Naive B cell (primary cell): ENCODE measurements around the gene DPP7. TPM values are rescaled to one million over a fixed set of nuclear protein-coding genes. Genes with fewer than 3 reads are reported as not detected.

ENCODE experiments used
- ATAC-seq, 2 donors: fragments of 150-1000 bp; cut with Tn5 transposase; 2 replicates each; pipeline ENCODE4 v1.10.0; 2021; ENCODE audit warnings: low read depth in 2 of 2, mild to moderate bottlenecking in 2 of 2, moderate library complexity in 2 of 2
- DNase-seq: peaks from one replicate; pipeline ENCODE4 v3.0.0; 2022
- H3K27ac Mint-ChIP-seq, 6 donors: one replicate each; pipeline ENCODE4 v1.8.0; 2020 to 2022; ENCODE audit warnings: mild to moderate bottlenecking in 6 of 6, mixed read lengths in 6 of 6, moderate library complexity in 5 of 6, inconsistent platforms in 2 of 6
- H3K27me3 Mint-ChIP-seq, 3 donors: one replicate each; pipeline ENCODE4 v1.8.0; 2021 to 2022; ENCODE audit warnings: mixed read lengths in 3 of 3, mild to moderate bottlenecking in 1 of 3
- H3K36me3 Mint-ChIP-seq, 2 donors: one replicate each; pipeline ENCODE4 v1.8.0; 2020 to 2022; ENCODE audit warnings: mixed read lengths in 2 of 2, inconsistent platforms in 1 of 2, mild to moderate bottlenecking in 1 of 2
- H3K4me1 Mint-ChIP-seq, 3 donors: one replicate each; pipeline ENCODE4 v1.8.0; 2020 to 2022; ENCODE audit warnings: mixed read lengths in 3 of 3, inconsistent platforms in 1 of 3, mild to moderate bottlenecking in 1 of 3, moderate library complexity in 1 of 3
- H3K4me3 Mint-ChIP-seq, 8 donors: one replicate each; pipeline ENCODE4 v1.8.0; 2020 to 2022; ENCODE audit warnings: mild to moderate bottlenecking in 8 of 8, mixed read lengths in 8 of 8, moderate library complexity in 8 of 8, inconsistent platforms in 2 of 8
- H3K9me3 Mint-ChIP-seq, 7 donors: one replicate each; pipeline ENCODE4 v1.8.0; 2020 to 2022; ENCODE audit warnings: mixed read lengths in 7 of 7, mild to moderate bottlenecking in 5 of 7, inconsistent platforms in 2 of 7, moderate library complexity in 1 of 7
- polyA plus RNA-seq, 6 donors: library from polyadenylated mRNA; unstranded; fragments of 300-500 nt; fragmentation: Illumina TruSeq; gene quantifications; one replicate each; pipeline ENCODE4 v1.2.3, GENCODE V29; 2021; ENCODE audit warnings: low read depth in 6 of 6

DPP7 gene
- 100 to 1,000 TPM in 4 of 6 donors, 10 to 100 TPM in 2; 71.5 to 142 (median 102) TPM for polyA plus RNA-seq

DNA sequence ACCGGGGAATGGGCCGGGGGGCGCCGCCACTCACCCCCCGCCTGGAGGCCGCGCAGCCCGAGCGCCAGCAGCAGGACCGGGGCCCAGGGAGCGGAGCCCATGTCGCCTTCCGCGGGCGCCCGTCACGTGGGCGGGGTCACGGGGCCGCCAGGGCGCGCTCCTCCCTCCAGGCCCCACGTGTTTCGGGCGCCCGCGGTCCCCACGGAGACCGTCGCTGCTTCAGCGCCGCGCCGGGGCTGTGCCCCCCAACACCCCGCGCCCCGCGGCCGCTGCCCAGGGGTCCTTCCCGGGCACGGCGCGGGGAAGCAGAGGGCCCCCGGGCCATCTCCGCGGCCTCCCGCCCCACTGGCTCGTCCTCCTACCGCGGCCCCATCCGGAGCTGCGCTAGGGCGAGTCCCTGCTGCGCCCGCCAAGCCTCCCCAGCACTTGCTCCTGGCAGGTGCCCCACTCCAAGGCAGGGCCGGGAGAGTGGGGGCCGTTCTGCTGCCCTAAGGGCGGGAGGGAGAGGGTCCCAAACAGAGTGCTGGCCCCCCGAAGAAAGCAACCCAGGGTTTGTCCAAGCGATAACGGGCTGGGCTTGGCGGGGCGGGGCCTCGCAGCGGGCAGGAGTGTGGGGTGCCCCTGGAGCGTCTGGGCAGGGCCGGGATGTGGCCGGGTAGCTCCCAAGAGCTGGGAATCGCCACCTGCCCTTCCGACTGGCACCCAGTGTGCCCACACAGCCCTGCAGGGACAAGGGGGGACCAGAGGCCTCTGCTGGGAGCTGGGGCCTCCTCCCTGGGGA lies at the start of gene DPP7:
TSS of gene DPP7 (minus strand) at position 121 of the 781 bp plus-strand sequence. CDS start at position 101, 20 bp downstream.
- H3K27ac Mint-ChIP-seq: peak within 1 kb of the TSS in 4 of 6 donors; percentile 33 to 93 (median 64)
- ATAC-seq (peak; percentile 92 to 93), DNase-seq (peak; percentile 83)
- peaks cover 7 to 15% (median 11%) of the 10 kb centered on the region in 3 donors for H3K4me1 Mint-ChIP-seq
- H3K27me3 Mint-ChIP-seq: no peaks in the 10 kb centered on the region
- H3K36me3 Mint-ChIP-seq: peaks cover 0 to 8% of the 10 kb centered on the region in 2 donors
- H3K9me3 Mint-ChIP-seq: no peaks in the 10 kb centered on the region
- H3K4me3 Mint-ChIP-seq: peak within 1 kb of the TSS; percentile 62 to 89 (median 74)

DNA sequence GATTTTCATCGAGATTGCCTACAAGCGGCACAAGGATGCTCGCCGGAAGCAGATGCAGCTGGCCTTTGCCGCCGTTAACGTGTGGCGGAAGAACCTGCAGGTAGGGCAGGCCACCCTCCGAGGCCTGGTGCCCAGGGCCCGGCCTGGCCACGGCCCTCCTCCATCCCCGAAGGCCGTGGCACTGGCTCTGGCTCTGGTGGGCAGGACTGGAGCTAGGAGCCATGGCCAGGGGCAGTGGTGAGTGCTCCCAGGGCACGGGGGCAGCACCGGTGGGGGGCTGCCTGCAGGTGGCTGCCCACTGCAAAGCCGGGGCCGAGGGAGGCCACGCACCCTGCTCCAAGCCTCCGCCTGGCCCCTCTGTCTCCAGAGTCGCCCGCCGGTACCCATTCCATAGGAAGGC lies 49.3 kb upstream of the DPP7 start:
- ATAC-seq: no peak
- H3K27me3 Mint-ChIP-seq: peaks cover 12 to 66% (median 59%) of the 10 kb centered on the region in 3 donors
- H3K27ac Mint-ChIP-seq: peak overlapping the region in 1 of 6 donors; percentile 79

DNA sequence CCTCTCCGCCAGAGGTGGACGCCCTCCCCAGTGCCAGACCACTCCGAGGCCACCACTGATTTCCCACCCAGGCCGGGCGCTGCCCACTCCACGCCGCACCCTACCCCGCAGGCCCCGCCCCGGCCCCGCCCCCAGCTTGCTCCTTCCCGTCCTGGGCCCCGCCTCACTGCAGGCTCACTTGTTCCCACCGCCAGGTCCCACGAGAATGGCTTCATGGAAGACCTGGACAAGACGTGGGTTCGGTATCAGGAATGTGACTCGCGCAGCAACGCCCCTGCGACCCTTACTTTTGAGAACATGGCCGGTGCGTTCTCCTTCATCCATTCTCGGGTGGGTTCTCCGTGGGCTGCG lies 48.8 kb upstream of the DPP7 start:
- no peak for ATAC-seq
- H3K27me3 Mint-ChIP-seq: peaks cover 13 to 67% (median 61%) of the 10 kb centered on the region in 3 donors

More for the DNA sequence above, 49.3 kb upstream of the DPP7 start:
- Mint-ChIP-seq H3K4me1 (peaks cover 13 to 19% (median 15%) of the 10 kb centered on the region in 3 donors), H3K9me3 (peaks cover 0 to 1% (median 0%) of the 10 kb centered on the region in 7 donors), H3K36me3 (no peaks in the 10 kb centered on the region), H3K4me3 (peak overlapping the region in 2 of 8 donors; percentile 20 to 82)
- no peak for DNase-seq

DNA sequence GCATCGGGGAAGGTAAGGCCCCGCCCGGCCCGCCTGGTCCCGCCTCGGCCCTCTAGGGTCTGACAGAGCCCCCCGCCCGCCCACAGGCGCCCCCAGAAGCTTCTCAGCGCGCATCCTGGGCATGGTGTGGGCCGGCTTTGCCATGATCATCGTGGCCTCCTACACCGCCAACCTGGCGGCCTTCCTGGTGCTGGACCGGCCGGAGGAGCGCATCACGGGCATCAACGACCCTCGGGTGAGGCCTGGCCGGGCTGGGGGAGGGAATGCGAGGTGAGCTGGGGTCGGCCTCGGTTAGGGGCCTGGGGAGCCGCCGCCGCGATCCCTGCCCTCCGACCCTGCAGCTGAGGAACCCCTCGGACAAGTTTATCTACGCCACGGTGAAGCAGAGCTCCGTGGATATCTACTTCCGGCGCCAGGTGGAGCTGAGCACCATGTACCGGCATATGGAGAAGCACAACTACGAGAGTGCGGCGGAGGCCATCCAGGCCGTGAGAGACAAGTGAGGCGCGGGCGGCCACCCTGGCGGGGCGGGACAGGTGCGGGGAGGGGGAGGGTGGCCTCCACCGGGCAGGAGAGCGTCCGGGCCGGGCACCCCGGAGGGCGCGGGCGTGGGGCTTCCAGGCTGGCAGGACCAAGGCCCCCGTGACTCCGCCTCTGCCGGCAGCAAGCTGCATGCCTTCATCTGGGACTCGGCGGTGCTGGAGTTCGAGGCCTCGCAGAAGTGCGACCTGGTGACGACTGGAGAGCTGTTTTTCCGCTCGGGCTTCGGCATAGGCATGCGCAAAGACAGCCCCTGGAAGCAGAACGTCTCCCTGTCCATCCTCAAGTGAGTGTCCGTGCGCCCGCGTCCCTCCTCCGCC lies 48.2 kb upstream of the DPP7 start:
- H3K4me3 Mint-ChIP-seq: peak overlapping the region in 2 of 8 donors; percentile 48 to 57

More for the DNA sequence above, 48.8 kb upstream of the DPP7 start:
- H3K36me3 Mint-ChIP-seq: no peaks in the 10 kb centered on the region
- peak overlapping the region in 3 of 8 donors; percentile 20 to 82 (median 54) for H3K4me3 Mint-ChIP-seq
- H3K9me3 Mint-ChIP-seq: peaks cover 0 to 1% (median 0%) of the 10 kb centered on the region in 7 donors
- no peak for DNase-seq
- H3K27ac Mint-ChIP-seq: peak overlapping the region in 1 of 6 donors; percentile 79
- H3K4me1 Mint-ChIP-seq: peaks cover 12 to 15% (median 13%) of the 10 kb centered on the region in 3 donors

DNA sequence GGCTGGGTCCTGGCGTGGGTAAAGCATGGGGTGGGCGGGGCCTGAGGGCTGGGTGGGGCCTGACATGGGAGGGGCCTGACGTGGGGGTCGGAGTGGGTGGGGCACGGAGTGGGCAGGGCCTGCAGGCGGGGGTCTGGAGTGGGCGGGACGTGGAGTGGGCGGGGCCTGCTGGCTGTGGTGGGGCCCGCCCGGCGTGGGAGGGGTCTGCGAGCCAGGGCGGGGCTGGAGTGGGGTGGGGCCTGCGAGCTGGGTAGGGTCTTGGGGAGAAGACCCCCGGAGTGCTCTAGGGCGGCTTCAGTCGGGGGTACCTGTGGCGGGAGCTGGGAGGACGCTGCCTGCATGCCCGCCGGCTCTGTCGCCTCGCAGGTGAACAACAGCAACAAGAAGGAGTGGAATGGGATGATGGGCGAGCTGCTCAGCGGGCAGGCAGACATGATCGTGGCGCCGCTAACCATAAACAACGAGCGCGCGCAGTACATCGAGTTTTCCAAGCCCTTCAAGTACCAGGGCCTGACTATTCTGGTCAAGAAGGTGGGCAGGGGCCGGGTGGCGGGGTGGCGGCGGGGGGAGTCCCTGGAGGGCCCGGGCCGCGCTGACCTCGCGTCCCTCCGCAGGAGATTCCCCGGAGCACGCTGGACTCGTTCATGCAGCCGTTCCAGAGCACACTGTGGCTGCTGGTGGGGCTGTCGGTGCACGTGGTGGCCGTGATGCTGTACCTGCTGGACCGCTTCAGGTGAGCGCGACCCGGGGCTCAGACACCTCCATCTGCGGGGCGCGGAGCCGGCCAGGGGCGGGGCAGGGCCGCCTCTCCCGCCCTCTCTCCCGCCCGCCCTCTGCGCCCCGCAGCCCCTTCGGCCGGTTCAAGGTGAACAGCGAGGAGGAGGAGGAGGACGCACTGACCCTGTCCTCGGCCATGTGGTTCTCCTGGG lies 47.3 kb upstream of the DPP7 start:
- Mint-ChIP-seq H3K4me3 (peak overlapping the region in 2 of 8 donors; percentile 20 to 47), H3K27ac (no peak overlapping the region), H3K4me1 (peaks cover 19 to 21% (median 19%) of the 10 kb centered on the region in 3 donors), H3K36me3 (no peaks in the 10 kb centered on the region), H3K9me3 (peaks cover 0 to 1% (median 0%) of the 10 kb centered on the region in 7 donors), H3K27me3 (peaks cover 23 to 81% (median 74%) of the 10 kb centered on the region in 3 donors)
- DNase-seq: no peak
- no peak for ATAC-seq

More for the DNA sequence above, 48.2 kb upstream of the DPP7 start:
- H3K27ac Mint-ChIP-seq: no peak overlapping the region
- peaks cover 19 to 73% (median 67%) of the 10 kb centered on the region in 3 donors for H3K27me3 Mint-ChIP-seq
- peaks cover 0 to 1% (median 0%) of the 10 kb centered on the region in 7 donors for H3K9me3 Mint-ChIP-seq
- no peaks in the 10 kb centered on the region for H3K36me3 Mint-ChIP-seq
- DNase-seq (no peak), ATAC-seq (peak; percentile 40 to 60)
- peaks cover 15 to 19% (median 18%) of the 10 kb centered on the region in 3 donors for H3K4me1 Mint-ChIP-seq

DNA sequence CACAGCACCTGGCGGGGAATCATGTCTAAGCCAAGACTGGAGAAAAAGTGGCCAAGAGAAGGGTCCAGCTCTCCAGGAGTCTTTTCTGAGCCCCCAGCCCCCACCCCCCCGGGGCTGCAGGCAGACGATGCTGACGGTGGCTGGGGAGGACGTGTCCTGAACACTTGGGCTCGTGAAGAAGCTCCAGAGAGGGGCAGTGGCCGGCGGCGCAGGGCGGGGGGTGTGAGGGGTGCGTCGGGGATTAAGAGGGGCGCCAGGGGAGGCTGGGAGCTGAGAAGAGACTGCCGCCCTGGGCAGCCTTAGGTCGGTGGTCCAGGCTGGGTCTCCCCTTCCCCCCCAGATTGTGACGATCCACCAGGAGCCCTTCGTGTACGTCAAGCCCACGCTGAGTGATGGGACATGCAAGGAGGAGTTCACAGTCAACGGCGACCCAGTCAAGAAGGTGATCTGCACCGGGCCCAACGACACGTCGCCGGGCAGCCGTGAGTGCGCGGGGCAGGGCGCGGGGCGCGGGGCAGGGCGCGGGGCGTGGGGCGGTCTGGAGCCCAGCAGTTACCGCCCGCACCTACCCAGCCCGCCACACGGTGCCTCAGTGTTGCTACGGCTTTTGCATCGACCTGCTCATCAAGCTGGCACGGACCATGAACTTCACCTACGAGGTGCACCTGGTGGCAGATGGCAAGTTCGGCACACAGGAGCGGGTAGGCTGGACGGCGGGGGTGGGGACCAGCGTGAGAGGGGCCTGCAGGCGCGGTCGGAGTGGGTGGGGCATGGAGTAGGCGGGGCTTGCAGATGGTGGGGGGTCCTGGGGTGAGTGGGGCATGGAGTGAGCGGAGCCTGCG lies 46.4 kb upstream of the DPP7 start:
- Mint-ChIP-seq H3K4me1 (peaks cover 17 to 30% (median 19%) of the 10 kb centered on the region in 3 donors), H3K4me3 (no peak overlapping the region), H3K27me3 (peaks cover 23 to 81% (median 65%) of the 10 kb centered on the region in 3 donors), H3K27ac (no peak overlapping the region), H3K9me3 (no peaks in the 10 kb centered on the region), H3K36me3 (no peaks in the 10 kb centered on the region)
- no peak for DNase-seq
- peak in 1 of 2 donors; percentile 12 for ATAC-seq

DNA sequence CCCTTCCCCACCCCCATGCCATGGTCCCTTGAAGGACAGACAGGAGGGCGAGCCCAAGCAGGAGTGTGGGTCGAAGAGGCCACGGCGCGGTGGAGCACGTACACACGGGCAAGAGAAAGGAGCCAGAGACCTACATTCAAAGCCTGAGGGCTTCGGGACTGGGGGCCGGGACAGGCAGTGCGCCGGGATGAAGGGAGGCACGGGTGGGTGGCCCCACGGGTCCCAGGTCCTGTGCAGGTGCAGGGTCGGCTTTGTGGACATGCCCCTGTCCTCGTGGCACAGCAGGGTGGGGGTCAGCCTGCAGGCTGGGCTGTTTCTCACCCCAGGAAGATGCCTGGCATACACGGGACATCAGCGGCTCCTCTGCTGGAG lies 45.5 kb upstream of the DPP7 start:
- Mint-ChIP-seq H3K36me3 (no peaks in the 10 kb centered on the region), H3K4me1 (peaks cover 17 to 30% (median 19%) of the 10 kb centered on the region in 3 donors), H3K27ac (peak overlapping the region in 1 of 6 donors; percentile 89), H3K9me3 (no peaks in the 10 kb centered on the region), H3K4me3 (no peak overlapping the region), H3K27me3 (peaks cover 26 to 81% (median 56%) of the 10 kb centered on the region in 3 donors)
- no peak for ATAC-seq
- no peak for DNase-seq

DNA sequence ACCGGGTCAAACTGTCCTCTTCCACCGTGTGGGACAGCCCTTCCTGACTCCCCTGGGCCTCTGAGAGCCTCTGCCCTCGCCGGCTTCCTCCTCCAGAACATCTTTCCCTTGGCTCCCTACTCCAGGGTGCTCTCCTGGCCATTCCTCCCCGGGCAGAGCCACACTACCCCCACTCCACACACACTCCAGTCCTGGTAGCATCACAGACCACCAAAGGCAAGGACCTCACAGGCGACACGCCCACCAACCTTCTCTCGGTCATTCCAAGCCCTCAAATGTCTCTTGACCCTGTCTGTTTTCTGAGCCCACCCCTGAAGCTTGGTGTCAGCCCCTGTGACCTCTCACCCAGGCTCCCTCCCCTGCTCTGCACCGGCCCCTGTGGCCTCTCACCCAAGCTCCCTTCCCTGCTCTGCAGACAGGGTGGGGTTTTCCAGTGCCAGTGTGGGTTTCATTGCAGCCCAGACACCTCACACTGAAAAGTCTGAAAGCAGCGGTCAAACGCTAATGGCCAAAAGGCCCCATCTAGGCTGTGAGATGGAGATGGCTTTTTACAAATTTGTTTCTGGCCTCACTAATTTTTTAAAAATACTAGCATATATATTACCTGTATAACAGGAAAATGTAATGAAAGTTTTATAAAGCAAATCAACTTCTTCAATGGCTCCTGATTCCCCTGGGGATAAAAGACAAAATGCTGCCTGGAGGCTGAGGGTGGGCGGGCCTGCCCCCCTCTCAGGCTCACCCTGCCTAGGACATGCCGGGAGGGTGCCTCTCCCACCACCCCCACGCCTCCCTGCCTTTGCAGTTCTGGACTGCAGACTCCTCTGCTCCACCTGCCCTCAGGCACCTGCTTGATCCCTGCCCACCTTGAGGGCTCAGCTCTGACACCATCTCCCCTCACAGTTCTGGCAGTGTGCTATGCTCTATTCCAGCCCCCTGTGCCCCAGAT lies 44.8 kb upstream of the DPP7 start:
- Mint-ChIP-seq H3K4me1 (peaks cover 17 to 30% (median 19%) of the 10 kb centered on the region in 3 donors), H3K4me3 (peak overlapping the region in 2 of 8 donors; percentile 3 to 17), H3K36me3 (no peaks in the 10 kb centered on the region), H3K9me3 (no peaks in the 10 kb centered on the region), H3K27ac (peak overlapping the region in 4 of 6 donors; percentile 31 to 89 (median 36)), H3K27me3 (peaks cover 30 to 80% (median 49%) of the 10 kb centered on the region in 3 donors)
- no peak for DNase-seq
- ATAC-seq: no peak

DNA sequence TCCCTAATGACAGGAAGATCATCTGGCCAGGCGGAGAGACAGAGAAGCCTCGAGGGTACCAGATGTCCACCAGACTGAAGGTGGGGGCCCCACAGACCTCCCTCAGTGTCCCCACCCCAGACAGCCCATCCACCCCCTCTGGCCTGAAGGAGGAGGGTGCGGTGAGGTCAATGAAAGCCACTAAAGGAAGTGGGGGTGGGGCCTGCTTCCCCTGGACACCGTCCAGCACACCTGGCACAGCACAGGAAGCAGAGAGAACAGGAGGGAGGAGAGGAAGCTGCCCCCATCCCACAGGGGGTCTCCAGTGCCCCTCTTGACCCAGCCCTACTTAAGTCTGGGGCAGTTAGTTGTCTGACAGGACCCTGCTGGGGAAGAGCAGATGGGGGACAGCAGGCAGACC lies 44.1 kb upstream of the DPP7 start:
- Mint-ChIP-seq H3K27me3 (peaks cover 30 to 75% (median 45%) of the 10 kb centered on the region in 3 donors), H3K9me3 (no peaks in the 10 kb centered on the region), H3K27ac (peak overlapping the region in 1 of 6 donors; percentile 31), H3K4me1 (peaks cover 17 to 30% (median 19%) of the 10 kb centered on the region in 3 donors), H3K36me3 (no peaks in the 10 kb centered on the region), H3K4me3 (peak overlapping the region in 1 of 8 donors; percentile 12)
- no peak for DNase-seq
- no peak for ATAC-seq

DNA sequence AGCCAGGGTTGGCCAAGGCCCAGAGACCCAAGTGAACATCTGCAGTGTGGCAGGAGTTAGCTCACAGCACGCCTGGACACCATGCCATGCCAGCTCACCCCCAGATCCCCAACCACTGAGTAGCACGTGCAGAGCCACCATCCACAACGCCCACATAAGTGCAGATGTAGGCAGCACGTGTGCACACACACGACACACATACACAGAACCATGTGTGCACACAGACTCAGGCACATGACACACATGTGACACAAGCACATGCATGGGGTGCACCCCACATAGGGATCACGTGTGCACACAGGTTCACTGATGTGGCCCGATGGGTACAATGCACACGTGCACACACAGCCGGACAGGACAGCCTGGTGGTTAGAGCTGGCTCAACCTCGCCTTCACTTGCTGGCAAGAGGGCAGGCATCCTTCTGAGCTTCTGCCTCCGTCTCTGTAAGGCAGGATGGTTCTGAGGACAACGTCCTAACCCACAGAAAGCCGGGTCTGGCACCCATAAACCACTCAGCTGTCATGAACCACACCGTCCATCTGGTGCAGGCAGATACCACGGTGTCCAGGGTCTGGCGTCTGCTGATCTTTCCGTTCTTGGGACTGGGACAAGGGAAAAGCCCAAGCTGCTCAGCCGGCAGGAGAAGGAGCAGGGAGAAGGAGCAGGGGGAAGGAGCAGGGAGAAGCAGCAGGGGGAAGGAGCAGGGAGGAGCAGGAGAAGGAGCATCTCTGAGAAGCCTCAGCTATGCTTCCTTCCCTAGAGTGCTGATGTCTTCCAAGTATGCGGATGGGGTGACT lies 43.3 kb upstream of the DPP7 start:
- peaks cover 30 to 69% (median 37%) of the 10 kb centered on the region in 3 donors for H3K27me3 Mint-ChIP-seq
- no peaks in the 10 kb centered on the region for H3K9me3 Mint-ChIP-seq
- no peak for ATAC-seq
- no peak for DNase-seq
- peak overlapping the region in 5 of 8 donors; percentile 6 to 47 (median 32) for H3K4me3 Mint-ChIP-seq
- no peaks in the 10 kb centered on the region for H3K36me3 Mint-ChIP-seq
- peaks cover 17 to 30% (median 17%) of the 10 kb centered on the region in 3 donors for H3K4me1 Mint-ChIP-seq
- H3K27ac Mint-ChIP-seq: peak overlapping the region in 2 of 6 donors; percentile 41 to 77
